HG03108 (cell line): ENCODE measurements around the gene SNX32.

Experiments
- ATAC-seq: cut with Tn5 transposase; IDR thresholded peaks from one replicate; pipeline ENCODE4 v1.9.1; 2021; ENCODE audit warnings: moderate library complexity; ENCODE audit not compliant: unreplicated experiment

The SNX32 gene

DNA sequence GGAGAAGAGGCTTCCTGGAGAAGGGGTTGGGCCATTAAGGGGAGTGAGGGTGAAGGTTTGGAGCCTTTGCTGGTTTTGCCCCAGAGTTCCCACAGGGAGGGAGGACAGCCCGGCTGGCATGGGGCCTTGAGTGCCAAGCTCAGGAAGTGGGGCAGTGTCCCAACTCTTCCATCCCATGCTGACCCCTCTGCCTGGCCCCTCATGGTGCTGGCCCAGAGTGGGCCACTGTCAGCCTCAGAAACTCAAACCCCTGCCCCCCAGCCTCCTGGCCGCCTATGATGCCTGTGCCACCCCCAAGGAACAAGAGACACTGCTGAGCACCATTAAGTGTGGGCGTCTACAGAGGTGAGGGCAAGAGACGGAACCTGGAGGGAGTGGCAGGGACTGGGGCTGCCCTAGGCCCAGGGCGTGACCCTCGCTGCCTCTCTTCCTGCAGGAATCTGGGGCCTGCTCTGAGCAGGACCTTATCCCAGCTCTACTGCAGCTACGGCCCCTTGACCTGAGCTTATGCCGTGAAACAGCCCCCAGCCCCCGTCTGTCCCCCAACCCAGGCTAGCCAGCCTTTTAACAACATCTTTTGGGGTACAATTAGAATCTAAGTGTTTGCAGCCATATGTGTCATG lies 31.9 kb downstream of the SNX32 start:
- no peak for ATAC-seq

DNA sequence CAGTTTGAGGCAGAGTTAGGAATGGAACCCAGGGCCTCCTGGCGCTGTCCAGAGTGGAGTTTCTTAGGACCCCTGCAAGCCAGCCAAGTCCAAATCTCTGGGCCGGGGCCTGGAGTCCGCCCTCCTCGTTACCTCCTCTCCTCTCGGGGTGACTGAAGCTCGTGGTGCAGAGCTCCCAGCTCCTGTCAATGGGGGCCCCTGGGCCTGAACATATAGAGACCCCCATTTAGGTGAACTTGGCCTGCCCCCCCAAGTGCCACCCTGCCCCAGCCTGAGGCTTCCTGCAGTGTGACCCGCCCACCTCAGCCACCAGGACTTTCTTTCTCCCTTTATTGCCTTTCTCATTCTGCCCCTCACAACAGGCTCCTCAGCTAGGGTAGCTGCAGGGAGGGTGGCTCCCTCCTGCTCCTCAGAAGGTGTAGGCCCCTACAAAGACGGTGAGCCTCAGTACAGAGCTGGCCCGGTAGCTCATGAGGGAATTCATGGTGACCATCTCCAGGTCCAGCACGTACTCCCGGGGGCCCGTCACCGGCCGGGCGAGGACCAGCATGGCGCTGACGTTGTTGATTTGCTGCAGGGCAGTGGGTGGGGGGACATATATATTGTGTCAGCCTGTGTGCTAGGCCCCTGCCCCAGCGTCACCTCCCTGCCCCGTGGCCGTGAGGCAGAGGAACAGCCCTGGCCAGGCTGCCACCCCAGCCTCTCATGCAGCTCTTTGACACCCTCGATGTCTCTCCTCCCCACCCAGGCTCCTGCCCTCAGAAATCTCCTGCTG lies 32.9 kb downstream of the SNX32 start:
- no peak for ATAC-seq

DNA sequence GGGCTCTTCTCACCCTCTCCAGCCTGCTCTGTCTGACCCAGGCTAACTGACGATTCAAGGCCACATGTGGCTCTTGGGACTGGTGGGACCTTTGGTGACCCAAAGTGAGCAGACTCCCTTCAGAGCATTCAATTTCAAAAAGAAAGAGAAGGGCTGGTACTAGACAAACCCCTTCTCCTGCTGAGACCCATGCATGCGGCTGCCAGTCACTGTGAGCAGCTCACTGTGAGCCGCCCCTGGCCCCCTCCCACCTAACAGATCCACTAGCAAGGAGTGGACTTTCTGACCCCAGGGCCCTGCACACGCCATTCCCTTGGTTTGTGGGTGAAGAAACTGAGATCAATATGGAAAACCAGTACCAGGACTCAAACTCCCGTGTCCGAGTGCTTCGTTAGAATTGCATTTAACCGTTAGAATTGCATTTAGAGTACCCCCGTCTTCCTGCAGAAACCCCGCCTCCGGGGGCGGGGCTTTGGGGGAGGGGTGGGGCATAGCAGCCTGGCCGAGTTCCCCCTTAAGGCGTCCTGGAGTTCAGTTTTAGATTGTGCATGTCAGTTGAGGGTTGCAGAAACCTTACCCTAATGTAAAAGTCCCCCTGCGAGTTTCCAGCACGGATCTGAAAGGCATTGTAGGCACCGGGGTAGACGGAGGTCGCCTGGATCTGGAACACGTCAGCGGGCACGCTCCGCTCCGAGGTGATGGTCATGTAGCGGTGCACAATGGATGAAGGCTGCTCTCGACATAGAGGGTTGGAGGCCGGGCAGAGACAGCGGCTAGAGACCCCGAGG lies 33.7 kb downstream of the SNX32 start:
- no peak for ATAC-seq

DNA sequence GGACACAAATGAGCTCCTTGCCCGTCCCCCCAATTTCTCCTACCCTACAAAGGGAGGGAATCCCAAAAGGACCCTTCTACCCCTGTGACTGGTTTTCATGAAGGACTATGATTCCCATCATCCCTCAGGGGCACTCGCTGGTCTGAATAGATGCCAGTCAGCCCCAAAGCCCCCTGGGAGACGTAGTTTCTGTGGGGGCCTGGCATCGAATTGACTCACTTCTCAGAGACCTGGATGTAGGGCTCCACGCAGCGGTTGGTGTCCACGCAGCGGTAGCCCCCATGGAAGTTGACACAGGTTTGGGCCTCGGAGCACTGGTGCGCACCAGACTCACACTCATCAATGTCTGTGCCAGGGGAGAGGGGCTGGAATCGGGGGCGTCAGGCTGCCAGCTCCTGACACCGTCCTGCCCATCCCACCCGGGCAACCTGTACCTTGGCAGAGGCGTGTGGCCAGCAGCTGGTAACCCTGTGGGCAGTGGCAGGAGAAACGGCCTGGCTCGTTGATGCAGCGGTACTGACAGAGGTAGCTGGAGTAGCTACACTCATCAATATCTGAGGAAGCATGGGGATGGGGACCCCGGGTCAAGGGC lies 34.4 kb downstream of the SNX32 start:
- no peak for ATAC-seq

DNA sequence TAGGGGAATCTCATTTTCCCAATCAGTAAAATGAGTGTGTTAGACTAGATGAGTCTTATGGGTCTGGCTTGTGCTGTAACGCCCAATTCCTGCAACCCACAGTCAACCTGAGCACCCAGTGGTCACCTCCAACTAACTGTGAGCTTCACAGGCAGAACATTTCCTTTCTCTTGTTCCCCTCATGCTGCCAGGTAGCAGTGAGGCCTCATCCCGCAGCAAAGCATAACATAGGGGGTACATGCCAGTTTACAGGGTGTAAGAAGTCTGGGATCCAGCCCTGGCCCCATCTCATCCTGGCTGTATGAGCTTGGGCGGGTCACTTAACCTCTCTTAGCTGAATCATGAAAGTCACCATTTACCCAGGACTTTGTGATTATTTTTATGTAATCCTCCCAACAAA lies 35.1 kb downstream of the SNX32 start:
- no peak for ATAC-seq

DNA sequence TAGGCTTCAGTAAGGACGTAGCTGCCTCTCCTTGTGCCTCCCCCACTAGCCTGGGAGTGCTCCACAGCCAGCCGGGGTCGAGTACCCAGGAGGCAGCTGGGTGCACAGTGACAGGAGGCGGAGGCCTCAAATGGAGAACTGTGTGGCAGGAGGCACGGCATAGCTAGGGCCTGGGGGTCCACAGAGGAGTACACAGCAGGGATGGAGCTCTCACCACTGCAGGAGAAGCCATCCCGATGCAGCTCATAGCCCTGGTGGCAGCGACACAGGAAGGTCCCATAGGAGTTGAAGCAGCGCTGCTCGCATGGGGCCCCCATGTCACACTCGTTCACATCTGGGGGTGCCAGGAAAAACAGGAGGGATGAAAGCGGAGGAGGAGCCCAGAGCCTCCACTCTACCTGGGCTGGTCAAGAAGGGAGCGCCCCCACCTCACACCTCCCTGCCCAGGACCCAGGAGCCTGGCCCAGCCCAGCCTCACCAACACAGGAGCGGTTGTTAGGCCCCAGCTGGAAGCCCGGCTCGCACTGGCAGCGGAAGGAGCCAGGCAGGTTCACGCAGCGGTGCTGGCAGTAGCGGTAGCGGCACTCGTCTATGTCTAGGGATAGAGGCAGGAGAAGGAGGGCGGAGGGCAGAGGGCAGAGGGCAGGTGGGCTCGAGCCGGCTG lies 36.0 kb downstream of the SNX32 start:
- ATAC-seq: no peak

DNA sequence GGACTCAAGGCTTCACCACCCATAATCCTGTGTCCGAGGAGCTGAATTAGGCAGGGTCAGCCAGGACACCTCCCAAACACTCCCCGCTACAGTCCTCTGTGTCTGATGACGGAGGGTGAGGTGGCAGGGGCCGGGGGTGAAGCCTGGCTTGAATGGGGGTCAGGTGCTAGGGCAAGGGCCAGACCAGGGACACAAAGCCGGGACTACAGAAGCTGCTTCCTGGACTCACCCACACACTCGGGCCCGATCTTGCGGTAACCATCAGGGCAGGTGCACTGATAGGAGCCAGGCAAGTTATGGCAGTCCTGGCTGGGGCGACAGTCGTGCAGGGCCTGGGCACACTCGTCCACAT lies 36.5 kb downstream of the SNX32 start:
- ATAC-seq: no peak

DNA sequence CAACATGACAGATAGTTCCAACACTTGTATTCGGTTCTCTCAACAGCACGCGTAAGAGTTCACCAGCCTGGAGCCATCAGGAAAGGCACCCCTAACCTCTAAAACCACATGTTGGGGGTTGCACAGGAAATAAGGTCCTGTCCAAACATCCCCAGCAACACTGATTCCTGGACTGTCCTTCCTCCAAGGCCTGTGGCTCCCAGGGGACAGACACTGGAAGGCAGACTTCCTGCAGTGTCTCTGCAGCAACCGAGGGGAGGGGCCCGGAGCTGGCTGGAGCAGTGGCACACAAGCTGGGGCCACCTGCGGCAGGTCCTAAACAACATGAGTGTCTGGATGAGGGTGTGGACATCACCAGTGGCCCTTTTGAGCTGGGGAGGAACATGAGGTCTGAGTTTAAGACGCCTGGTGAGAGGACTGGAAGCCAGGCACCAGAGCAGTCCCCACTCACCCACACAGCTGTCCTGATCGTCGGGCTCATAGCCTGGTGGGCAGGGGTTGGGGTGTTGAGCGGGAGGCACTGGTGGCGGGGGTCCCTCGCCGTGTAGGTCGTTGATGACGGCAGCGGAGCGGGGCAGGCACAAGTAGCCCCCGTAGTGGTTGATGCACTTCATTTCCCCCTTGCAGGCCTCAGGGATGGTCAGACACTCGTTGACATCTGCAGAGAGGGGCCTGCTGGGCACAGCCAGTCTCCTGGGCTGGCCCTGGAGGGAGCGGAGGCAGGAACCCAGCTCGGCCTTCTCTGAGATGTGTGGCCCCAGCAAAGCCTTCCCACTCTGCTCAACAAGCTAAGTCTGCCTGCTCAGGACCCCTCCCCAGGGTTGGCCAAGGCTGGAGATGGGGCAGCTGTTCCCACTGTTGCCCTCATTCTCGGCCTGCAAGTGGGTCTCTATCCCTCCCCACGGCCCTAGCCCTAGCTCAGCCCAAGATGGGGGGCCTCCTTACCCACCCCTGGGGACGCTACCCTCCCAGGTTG lies 37.2 kb downstream of the SNX32 start:
- no peak for ATAC-seq

DNA sequence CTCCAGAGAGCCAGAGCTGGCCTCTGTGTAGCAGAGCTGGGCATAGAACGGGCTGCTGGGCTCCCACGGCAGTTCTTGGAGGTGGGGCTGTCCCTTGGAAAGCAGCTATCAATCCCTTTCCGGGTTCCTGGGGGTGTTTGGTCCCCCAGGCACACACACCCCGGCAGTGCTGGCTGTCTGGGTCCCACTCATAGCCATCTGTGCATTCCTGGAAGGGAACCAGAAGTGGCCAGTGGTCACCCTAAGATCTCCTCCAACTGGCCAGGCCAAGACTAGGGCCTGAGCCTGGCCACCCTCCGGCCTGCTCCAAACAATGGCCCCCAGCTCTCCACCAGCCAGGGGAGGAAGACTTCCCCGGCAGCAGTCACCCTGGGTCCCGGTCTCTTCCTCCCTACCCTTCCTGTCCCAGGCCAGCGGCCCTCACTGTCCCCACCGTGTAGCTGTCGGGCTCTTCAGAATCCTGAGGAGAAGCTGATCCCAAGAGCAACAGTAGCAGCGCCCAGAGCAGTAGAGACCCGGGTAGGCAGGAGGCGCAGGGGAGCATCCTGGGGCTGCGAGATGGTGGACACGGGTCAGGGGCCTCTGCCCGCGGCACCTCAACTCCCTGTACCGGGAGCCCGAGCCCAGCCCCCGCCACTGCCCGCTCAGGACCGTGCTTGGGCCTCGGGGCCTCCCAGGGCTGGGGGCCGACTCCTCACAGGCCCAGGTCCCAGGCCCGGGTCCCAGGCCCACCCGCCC lies 38.2 kb downstream of the SNX32 start:
- no peak for ATAC-seq

DNA sequence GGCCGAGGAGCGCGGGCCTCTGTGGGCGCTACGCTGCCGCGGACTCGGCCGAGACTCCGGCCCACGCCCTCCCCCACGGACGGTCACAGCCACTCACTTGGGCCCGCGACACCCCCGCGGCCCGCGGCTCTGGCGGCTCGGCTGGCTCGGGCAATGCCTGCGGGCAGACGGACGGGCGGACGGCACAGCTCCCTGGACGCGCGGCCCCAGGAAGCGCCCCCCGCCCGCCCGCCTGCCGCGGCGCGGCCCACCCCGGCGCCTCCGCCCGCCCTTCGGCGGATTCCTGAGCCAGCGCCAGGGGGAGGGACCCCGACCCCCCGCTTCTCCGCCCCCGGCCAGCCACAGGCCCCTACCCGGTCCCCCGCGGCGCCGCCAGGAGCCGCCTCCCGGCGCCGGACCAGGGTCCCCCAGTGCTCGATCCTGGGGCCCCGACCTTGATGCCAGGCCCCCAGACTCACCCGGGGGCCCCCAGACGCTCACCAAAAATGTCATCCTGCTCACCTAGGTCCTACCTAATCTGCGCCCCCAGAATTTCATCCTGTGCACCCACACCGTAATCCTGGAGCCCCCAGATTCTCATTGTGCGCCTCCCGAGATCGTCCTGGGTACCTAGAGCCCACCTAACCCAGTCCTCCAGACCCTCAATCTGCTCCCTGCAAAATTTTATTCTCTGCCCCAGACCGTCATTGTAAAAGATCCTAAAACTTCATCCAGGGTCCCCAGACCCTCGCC lies 39.0 kb downstream of the SNX32 start, which contains the start of gene EFEMP2:
TSS of gene EFEMP2 (minus strand) at position 215 of the 732 bp plus-strand sequence. CDS start 446 bp downstream, outside the sequence.
- no peak for ATAC-seq

DNA sequence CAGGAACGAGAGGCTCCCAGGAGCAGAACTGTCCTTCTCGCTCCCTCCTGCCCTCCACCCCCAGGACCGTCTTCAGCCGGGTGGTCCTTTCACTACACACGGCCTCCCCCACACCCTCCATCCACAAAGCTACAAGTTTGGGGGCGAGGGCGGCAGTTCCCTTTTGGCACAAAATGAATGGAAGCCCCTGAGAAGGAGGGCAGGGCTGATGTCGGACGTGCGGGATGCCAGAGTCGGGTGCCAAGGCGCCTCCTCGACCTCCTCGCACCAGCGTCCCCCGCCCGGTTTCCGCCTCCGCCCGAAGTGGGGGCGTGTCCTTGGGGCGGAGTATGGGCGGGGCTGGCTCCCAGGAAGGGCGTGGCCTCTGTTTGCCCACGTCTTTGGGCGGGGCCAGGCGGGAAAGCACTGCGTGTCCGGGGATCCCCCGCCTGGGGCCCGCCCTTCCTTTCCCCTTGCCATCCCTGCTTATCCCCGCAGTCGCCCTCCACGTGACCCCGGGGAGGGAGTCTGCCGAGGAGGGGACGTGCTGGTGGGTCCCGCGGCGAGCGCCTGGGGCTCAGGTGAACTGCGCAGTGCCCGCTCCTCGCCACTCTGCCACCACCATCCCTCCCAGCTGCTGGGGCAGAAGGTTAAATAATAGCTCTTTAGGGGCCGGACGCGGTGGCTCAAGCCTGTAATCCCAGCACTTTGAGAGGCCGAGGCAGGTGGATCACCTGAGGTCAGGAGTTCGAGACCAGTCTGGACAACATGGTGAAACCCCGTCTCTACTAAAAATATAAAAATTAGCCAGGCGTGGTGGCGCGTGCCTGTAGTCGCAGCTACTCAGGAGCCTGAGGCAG lies 39.8 kb downstream of the SNX32 start:
- peak; percentile 68 for ATAC-seq

DNA sequence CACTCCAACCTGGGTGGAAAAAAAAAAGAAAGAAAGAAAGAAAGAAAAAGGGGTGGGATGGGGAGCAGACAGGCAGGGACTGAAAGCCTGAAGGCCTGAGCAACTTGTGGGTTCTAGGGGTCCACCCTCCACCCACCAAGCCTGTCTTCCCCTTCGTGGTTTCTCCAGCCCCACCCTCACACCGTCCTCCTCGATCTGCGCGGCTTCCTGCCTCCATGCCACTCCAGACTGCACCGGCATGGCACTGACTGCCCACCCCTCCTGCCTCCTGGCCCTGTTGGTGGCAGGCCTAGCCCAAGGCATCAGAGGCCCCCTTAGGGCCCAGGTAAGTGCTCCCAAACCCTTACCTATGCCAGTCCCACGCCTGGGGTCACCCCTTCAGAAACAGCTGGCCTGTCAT lies 45.9 kb downstream of the SNX32 start, which contains the start of gene CTSW:
TSS of gene CTSW (plus strand) at position 221 of the 400 bp plus-strand sequence. CDS start at position 239, 18 bp downstream.
- ATAC-seq: no peak

DNA sequence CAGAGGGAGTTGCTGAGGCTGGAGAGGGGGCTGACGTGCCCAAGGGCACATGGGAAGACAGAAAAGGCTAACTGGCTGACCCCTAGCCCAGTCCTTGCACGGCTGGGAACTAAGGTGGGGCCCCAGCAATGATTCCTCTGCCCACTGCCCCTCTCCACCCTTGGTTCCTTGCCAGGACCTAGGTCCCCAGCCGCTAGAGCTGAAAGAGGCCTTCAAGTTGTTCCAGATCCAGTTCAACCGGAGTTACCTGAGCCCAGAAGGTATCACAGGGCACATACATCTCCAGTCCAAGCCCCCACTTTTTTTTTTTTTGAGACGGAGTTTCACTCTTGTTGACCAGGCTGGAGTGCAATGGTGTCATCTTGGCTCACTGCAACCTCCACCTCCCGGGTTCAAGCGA lies 46.3 kb downstream of the SNX32 start:
- ATAC-seq: no peak

DNA sequence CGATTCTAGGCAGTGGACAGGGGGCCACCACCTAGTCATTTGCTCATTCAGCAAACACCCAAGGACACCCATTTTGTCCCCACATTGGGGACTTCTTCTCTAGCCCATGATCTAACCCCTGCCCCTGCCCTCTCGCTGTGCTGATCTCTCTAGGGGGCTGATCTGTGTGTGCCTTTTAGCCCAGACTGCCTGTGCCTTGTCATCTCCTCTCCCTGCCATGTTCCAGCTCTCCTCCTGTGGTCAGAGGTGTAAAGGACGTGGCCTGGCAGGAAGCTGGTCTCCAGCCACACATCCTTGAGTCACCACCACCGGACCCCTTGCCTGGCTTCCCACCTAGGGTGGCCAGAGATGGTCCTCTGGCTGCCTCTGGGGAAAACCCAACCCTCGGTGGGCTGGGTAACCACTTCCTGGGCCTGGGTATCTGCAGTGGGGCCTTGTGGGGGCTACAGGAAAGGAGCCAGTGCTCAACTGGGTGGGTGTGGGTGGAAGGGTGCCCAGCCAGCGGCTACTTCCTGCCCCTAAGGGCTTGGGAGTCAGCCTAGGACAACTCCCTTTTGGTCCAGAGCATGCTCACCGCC lies 47.2 kb downstream of the SNX32 start:
- ATAC-seq: no peak

DNA sequence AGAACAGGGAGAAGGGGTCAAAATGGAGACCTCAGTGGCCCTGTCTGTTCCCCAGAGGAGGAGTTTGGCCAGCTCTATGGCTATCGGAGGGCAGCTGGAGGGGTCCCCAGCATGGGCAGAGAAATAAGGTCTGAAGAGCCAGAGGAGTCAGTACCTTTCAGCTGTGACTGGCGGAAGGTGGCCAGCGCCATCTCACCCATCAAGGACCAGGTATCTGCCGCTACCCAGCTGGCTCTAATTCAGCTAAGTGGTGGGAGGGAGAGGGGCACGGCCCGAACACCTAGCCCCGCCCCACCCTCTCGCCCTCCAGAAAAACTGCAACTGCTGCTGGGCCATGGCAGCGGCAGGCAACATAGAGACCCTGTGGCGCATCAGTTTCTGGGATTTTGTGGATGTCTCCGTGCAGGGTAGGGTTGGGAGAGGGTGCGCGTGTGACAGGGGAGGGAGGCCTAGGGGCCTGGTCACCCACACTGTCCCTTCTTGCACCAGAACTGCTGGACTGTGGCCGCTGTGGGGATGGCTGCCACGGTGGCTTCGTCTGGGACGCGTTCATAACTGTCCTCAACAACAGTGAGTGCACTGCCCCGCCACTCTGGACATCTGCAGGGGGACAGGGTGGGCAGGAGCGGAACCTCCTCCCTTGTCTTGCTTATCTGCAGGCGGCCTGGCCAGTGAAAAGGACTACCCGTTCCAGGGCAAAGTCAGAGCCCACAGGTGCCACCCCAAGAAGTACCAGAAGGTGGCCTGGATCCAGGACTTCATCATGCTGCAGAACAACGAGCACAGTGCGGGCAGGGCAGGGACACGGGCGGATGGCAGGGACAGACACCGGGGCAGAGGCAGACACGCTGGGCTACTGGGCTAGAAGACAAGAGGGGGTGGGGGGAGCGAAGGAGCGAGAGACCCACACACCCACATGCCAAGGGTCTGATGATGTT lies 48.6 kb downstream of the SNX32 start:
- ATAC-seq: no peak
